Measurements from ENCODE around the gene NAA16.
A peak's percentile ranks its signal among the peaks of the same experiment; 100 is the strongest.

Gene NAA16

GRCh38 chr13:41306271-41307145 is 4.6 kb upstream of the NAA16 start:
- Histone ChIP-seq H3K9me3 (ENCODE audit: insufficient read depth, low read depth, low read length) (no peaks in the 10 kb centered on the region), H3K36me3 (ENCODE audit: insufficient read depth, low read length) (no peaks in the 10 kb centered on the region), H3K27me3 (ENCODE audit: insufficient read depth, low read length) (no peaks in the 10 kb centered on the region), H3K9ac (ENCODE audit: low read depth, low read length) (no peak overlapping the region), H3K4me1 (ENCODE audit: insufficient read depth, low read length) (0 out of 2 replicates have a peak, but pooled peaks cover 4% of the 10 kb centered on the region), H3K4me3 (ENCODE audit: low read length) (no peak overlapping the region), H3K27ac (ENCODE audit: low read depth, low read length) (0 out of 2 replicates have a peak overlapping the region, but pooled peaks have one; percentile 30)
- 89% methylated on average over 14 of the region's 15 CpGs for WGBS

- H3K27ac ChIP-seq (ENCODE audit: low read depth, low read length), result no peak overlapping the region
These were observed 3.0 kb upstream of the NAA16 start for GRCh38 chr13:41307884-41308640.

GRCh38 chr13:41311406-41312175 is 524 bp downstream of the NAA16 start:
- H3K4me1 ChIP-seq (ENCODE audit: insufficient read depth, low read length), result peaks cover 30% of the 10 kb centered on the region
- H3K27me3 ChIP-seq (ENCODE audit: insufficient read depth, low read length), result no peaks in the 10 kb centered on the region
- under 1% methylated on average over 73 of the region's 73 CpGs for WGBS
- peak overlapping the region; percentile 96 for H3K9ac ChIP-seq (ENCODE audit: low read depth, low read length)
- H3K36me3 ChIP-seq (ENCODE audit: insufficient read depth, low read length), result peaks cover 2% of the 10 kb centered on the region
- no peaks in the 10 kb centered on the region for H3K9me3 ChIP-seq (ENCODE audit: insufficient read depth, low read depth, low read length)
- H3K27ac ChIP-seq (ENCODE audit: low read depth, low read length), result peak overlapping the region; percentile 91
- peak overlapping the region; percentile 85 for H3K4me3 ChIP-seq (ENCODE audit: low read length)

More at GRCh38 chr13:41307884-41308640, 3.0 kb upstream of the NAA16 start:
- Histone ChIP-seq H3K27me3 (ENCODE audit: insufficient read depth, low read length) (no peaks in the 10 kb centered on the region), H3K9ac (ENCODE audit: low read depth, low read length) (no peak overlapping the region), H3K36me3 (ENCODE audit: insufficient read depth, low read length) (no peaks in the 10 kb centered on the region), H3K4me3 (ENCODE audit: low read length) (no peak overlapping the region), H3K9me3 (ENCODE audit: insufficient read depth, low read depth, low read length) (no peaks in the 10 kb centered on the region), H3K4me1 (ENCODE audit: insufficient read depth, low read length) (peaks cover 10% of the 10 kb centered on the region)
- 84% methylated on average over 10 of the region's 11 CpGs for WGBS

GRCh38 chr13:41312176-41312500 is 1.1 kb downstream of the NAA16 start:
- H3K4me3 ChIP-seq (ENCODE audit: low read length), result peak overlapping the region; percentile 85

GRCh38 chr13:41313117-41313516 is 2.0 kb downstream of the NAA16 start:
- Histone ChIP-seq H3K4me1 (ENCODE audit: insufficient read depth, low read length) (peaks cover 30% of the 10 kb centered on the region), H3K27ac (ENCODE audit: low read depth, low read length) (no peak overlapping the region), H3K36me3 (ENCODE audit: insufficient read depth, low read length) (peaks cover 15% of the 10 kb centered on the region), H3K9ac (ENCODE audit: low read depth, low read length) (peak overlapping the region; percentile 96; the same call in 1 of the 2 replicates), H3K27me3 (ENCODE audit: insufficient read depth, low read length) (no peaks in the 10 kb centered on the region), H3K9me3 (ENCODE audit: insufficient read depth, low read depth, low read length) (no peaks in the 10 kb centered on the region), H3K4me3 (ENCODE audit: low read length) (peak overlapping the region; percentile 85)
- WGBS, result 43% methylated on average over 4 of the region's 5 CpGs

More at GRCh38 chr13:41312176-41312500, 1.1 kb downstream of the NAA16 start:
- peaks cover 30% of the 10 kb centered on the region for H3K4me1 ChIP-seq (ENCODE audit: insufficient read depth, low read length)
- WGBS, result under 1% methylated on average over 11 of the region's 11 CpGs
- H3K27ac ChIP-seq (ENCODE audit: low read depth, low read length), result peak overlapping the region; percentile 91
- H3K36me3 ChIP-seq (ENCODE audit: insufficient read depth, low read length), result peaks cover 7% of the 10 kb centered on the region
- H3K9me3 ChIP-seq (ENCODE audit: insufficient read depth, low read depth, low read length), result no peaks in the 10 kb centered on the region
- no peaks in the 10 kb centered on the region for H3K27me3 ChIP-seq (ENCODE audit: insufficient read depth, low read length)
- peak overlapping the region; percentile 96 for H3K9ac ChIP-seq (ENCODE audit: low read depth, low read length)

- no peak overlapping the region for H3K27ac ChIP-seq (ENCODE audit: low read depth, low read length)
- H3K27me3 ChIP-seq (ENCODE audit: insufficient read depth, low read length), result no peaks in the 10 kb centered on the region
- H3K9ac ChIP-seq (ENCODE audit: low read depth, low read length), result no peak overlapping the region; the same call in 1 of the 2 replicates
- 80% methylated on average over 5 of the region's 6 CpGs for WGBS
- peaks cover 15% of the 10 kb centered on the region for H3K36me3 ChIP-seq (ENCODE audit: insufficient read depth, low read length)
- H3K9me3 ChIP-seq (ENCODE audit: insufficient read depth, low read depth, low read length), result no peaks in the 10 kb centered on the region
- H3K4me3 ChIP-seq (ENCODE audit: low read length), result peak overlapping the region; percentile 85
- H3K4me1 ChIP-seq (ENCODE audit: insufficient read depth, low read length), result peaks cover 34% of the 10 kb centered on the region
These were observed 2.7 kb downstream of the NAA16 start for GRCh38 chr13:41313659-41314197.

- Histone ChIP-seq H3K27me3 (ENCODE audit: insufficient read depth, low read length) (no peaks in the 10 kb centered on the region), H3K27ac (ENCODE audit: low read depth, low read length) (no peak overlapping the region), H3K9me3 (ENCODE audit: insufficient read depth, low read depth, low read length) (no peaks in the 10 kb centered on the region), H3K4me1 (ENCODE audit: insufficient read depth, low read length) (peaks cover 33% of the 10 kb centered on the region), H3K36me3 (ENCODE audit: insufficient read depth, low read length) (peaks cover 32% of the 10 kb centered on the region), H3K9ac (ENCODE audit: low read depth, low read length) (no peak overlapping the region), H3K4me3 (ENCODE audit: low read length) (no peak overlapping the region)
- 97% methylated on average over 5 of the region's 5 CpGs for WGBS
These were observed 4.5 kb downstream of the NAA16 start for GRCh38 chr13:41315443-41316047.

- WGBS, result no CpG with 5 or more reads among the region's 1 CpG
- H3K9me3 ChIP-seq (ENCODE audit: insufficient read depth, low read depth, low read length), result no peaks in the 10 kb centered on the region
- H3K36me3 ChIP-seq (ENCODE audit: insufficient read depth, low read length), result peaks cover 48% of the 10 kb centered on the region
- H3K27me3 ChIP-seq (ENCODE audit: insufficient read depth, low read length), result no peaks in the 10 kb centered on the region
- peaks cover 30% of the 10 kb centered on the region for H3K4me1 ChIP-seq (ENCODE audit: insufficient read depth, low read length)
- no peak overlapping the region for H3K27ac ChIP-seq (ENCODE audit: low read depth, low read length)
- no peak overlapping the region for H3K9ac ChIP-seq (ENCODE audit: low read depth, low read length)
- H3K4me3 ChIP-seq (ENCODE audit: low read length), result no peak overlapping the region
These were observed 6.2 kb downstream of the NAA16 start for GRCh38 chr13:41317243-41317642.

GRCh38 chr13:41325752-41326151 is 14.7 kb downstream of the NAA16 start:
- H3K36me3 ChIP-seq (ENCODE audit: insufficient read depth, low read length), result peaks cover 94% of the 10 kb centered on the region
- 100% methylated on average over 1 of the region's 2 CpGs for WGBS
- H3K27ac ChIP-seq (ENCODE audit: low read depth, low read length), result no peak overlapping the region

GRCh38 chr13:41326661-41327060 is 15.6 kb downstream of the NAA16 start:
- H3K4me1 ChIP-seq (ENCODE audit: insufficient read depth, low read length), result no peaks in the 10 kb centered on the region
- no peaks in the 10 kb centered on the region for H3K9me3 ChIP-seq (ENCODE audit: insufficient read depth, low read depth, low read length)
- no peak overlapping the region for H3K4me3 ChIP-seq (ENCODE audit: low read length)
- no peak overlapping the region for H3K27ac ChIP-seq (ENCODE audit: low read depth, low read length)
- no peak overlapping the region for H3K9ac ChIP-seq (ENCODE audit: low read depth, low read length)
- WGBS, result 100% methylated on average over 1 of the region's 1 CpG
- no peaks in the 10 kb centered on the region for H3K27me3 ChIP-seq (ENCODE audit: insufficient read depth, low read length)
- peaks cover 95% of the 10 kb centered on the region for H3K36me3 ChIP-seq (ENCODE audit: insufficient read depth, low read length)

More at GRCh38 chr13:41325752-41326151, 14.7 kb downstream of the NAA16 start:
- Histone ChIP-seq H3K4me1 (ENCODE audit: insufficient read depth, low read length) (no peaks in the 10 kb centered on the region), H3K27me3 (ENCODE audit: insufficient read depth, low read length) (no peaks in the 10 kb centered on the region), H3K9ac (ENCODE audit: low read depth, low read length) (no peak overlapping the region), H3K9me3 (ENCODE audit: insufficient read depth, low read depth, low read length) (no peaks in the 10 kb centered on the region), H3K4me3 (ENCODE audit: low read length) (no peak overlapping the region)
